HepG2 (cell line): ENCODE data around the gene THSD8. TPM values are rescaled to one million over a fixed set of nuclear protein-coding genes. Genes with fewer than 3 reads are reported as not detected.

Source experiments
- ARID2 ChIP-seq: sonication (generic); formaldehyde crosslinking; IDR thresholded peaks from 2 replicates; pipeline ENCODE4 v1.8.1; 2022; ENCODE audit warnings: mild to moderate bottlenecking, missing genetic modification reagents, borderline replicate concordance
- CERS6 ChIP-seq: sonication (generic); formaldehyde crosslinking; IDR thresholded peaks from 2 replicates; pipeline ENCODE4 v1.5.0; 2020; ENCODE audit warnings: missing genetic modification reagents
- GFI1 ChIP-seq: sonication (generic); formaldehyde crosslinking; IDR thresholded peaks from 2 replicates; pipeline ENCODE4 v1.5.0; 2020; ENCODE audit warnings: missing genetic modification reagents, mild to moderate bottlenecking, borderline replicate concordance
- HMGXB4 ChIP-seq, 2 experiments: sonication (generic) in 1 of 2; formaldehyde crosslinking in 1 of 2; IDR thresholded peaks; 2 replicates each; pipeline versions ENCODE4 v1.4.0 to v1.6.1; 2018 to 2020; ENCODE audit warnings: missing genetic modification reagents in 2 of 2, borderline replicate concordance in 1 of 2, low read depth in 1 of 2, mild to moderate bottlenecking in 1 of 2, missing biosample characterization in 1 of 2
- MXI1 ChIP-seq: IDR thresholded peaks from 3 replicates; pipeline ENCODE4 v1.6.1; 2012; ENCODE audit warnings: low read depth, low read length, inconsistent platforms, borderline replicate concordance
- NRL ChIP-seq: sonication (generic); formaldehyde crosslinking; IDR thresholded peaks from 2 replicates; pipeline ENCODE4 v1.5.0; 2020; ENCODE audit warnings: missing genetic modification reagents, mild to moderate bottlenecking, moderate library complexity, borderline replicate concordance
- PAF1 ChIP-seq: IDR thresholded peaks from 2 replicates; pipeline ENCODE4 v1.6.1; 2016; ENCODE audit warnings: missing genetic modification reagents, missing compliant biosample characterization
- PHF21A ChIP-seq: sonication (generic); formaldehyde crosslinking; IDR thresholded peaks from 2 replicates; pipeline ENCODE4 v1.5.0; 2020; ENCODE audit warnings: mild to moderate bottlenecking, missing genetic modification reagents
- POLR2AphosphoS5 ChIP-seq: IDR thresholded peaks from 2 replicates; pipeline ENCODE4 v1.6.1; 2012; ENCODE audit warnings: low read depth, low read length
- RBM39 ChIP-seq: fragments of 200-400 bp; formaldehyde crosslinking; IDR thresholded peaks from one replicate; pipeline ENCODE4 v1.6.1; 2018; ENCODE audit warnings: antibody characterized with exemption, mild to moderate bottlenecking, low read depth, low read length; ENCODE audit not compliant: poor library complexity, severe bottlenecking
- RFX3 ChIP-seq: IDR thresholded peaks from 2 replicates; pipeline ENCODE4 v1.6.1; 2016; ENCODE audit warnings: missing biosample characterization, missing genetic modification reagents
- SIN3B ChIP-seq: fragments of 150-350 bp; IDR thresholded peaks from 2 replicates; pipeline ENCODE4 v1.6.1; 2014; ENCODE audit warnings: low read length
- SRF ChIP-seq: IDR thresholded peaks from 2 replicates; pipeline ENCODE4 v1.6.1; 2011; ENCODE audit warnings: mild to moderate bottlenecking, low read depth, low read length, moderate library complexity
- ZC3H13 ChIP-seq: sonication (generic); formaldehyde crosslinking; IDR thresholded peaks from 2 replicates; pipeline ENCODE4 v1.8.1; 2023; ENCODE audit warnings: mild to moderate bottlenecking, missing genetic modification reagents, moderate library complexity
- ZFP36 ChIP-seq: fragments of 150-350 bp; IDR thresholded peaks from 2 replicates; pipeline ENCODE4 v1.6.1; 2018; ENCODE audit warnings: borderline replicate concordance, low read length, low read depth; ENCODE audit not compliant: partially characterized antibody
- ZNF136 ChIP-seq: sonication (generic); formaldehyde crosslinking; IDR thresholded peaks from 2 replicates; pipeline ENCODE4 v1.8.1; 2022; ENCODE audit warnings: low read depth, mild to moderate bottlenecking, moderate library complexity, missing genetic modification reagents
- ZNF468 ChIP-seq: sonication (generic); formaldehyde crosslinking; IDR thresholded peaks from 2 replicates; pipeline ENCODE4 v1.8.0; 2022; ENCODE audit warnings: mild to moderate bottlenecking, moderate library complexity, missing genetic modification reagents
- ZNF567 ChIP-seq: sonication (generic); formaldehyde crosslinking; IDR thresholded peaks from 2 replicates; pipeline ENCODE4 v1.8.1; 2023; ENCODE audit warnings: mild to moderate bottlenecking, missing genetic modification reagents, borderline replicate concordance
- ZNF670 ChIP-seq: sonication (generic); formaldehyde crosslinking; IDR thresholded peaks from 2 replicates; pipeline ENCODE4 v1.8.0; 2022; ENCODE audit warnings: mild to moderate bottlenecking, missing genetic modification reagents, borderline replicate concordance
- ZNF720 ChIP-seq: sonication (generic); formaldehyde crosslinking; IDR thresholded peaks from 2 replicates; pipeline ENCODE4 v1.4.0; 2020; ENCODE audit warnings: missing genetic modification reagents
- ZNF747 ChIP-seq: sonication (generic); formaldehyde crosslinking; IDR thresholded peaks from 2 replicates; pipeline ENCODE4 v1.8.1; 2023; ENCODE audit warnings: missing genetic modification reagents, mild to moderate bottlenecking, borderline replicate concordance
- ZNF788 ChIP-seq: sonication (generic); formaldehyde crosslinking; IDR thresholded peaks from 2 replicates; pipeline ENCODE4 v1.5.0; 2020; ENCODE audit warnings: mild to moderate bottlenecking, missing genetic modification reagents, borderline replicate concordance
- polyA plus RNA-seq, 8 experiments: library from polyadenylated mRNA; depleted of rRNA in 3 of 8; stranded (reverse) in 7 of 8; unstranded in 1 of 8; fragments of >200 nt; fragmentation: Illumina TruSeq in 4 of 8; extraction: Trizol in 4 of 8; gene quantifications; 2 replicates each; pipeline versions ENCODE4 v1.2.1 to v1.2.3, GENCODE V29; 2011 to 2016; ENCODE audit warnings: low read depth in 4 of 8, missing spikeins in 1 of 8, mixed read lengths in 1 of 8; ENCODE audit not compliant: insufficient read depth in 1 of 8
- total RNA-seq, 5 experiments: library from RNA; depleted of rRNA; stranded (reverse); fragments of >200 nt; fragmentation: Illumina TruSeq; extraction: Trizol; gene quantifications; 2 replicates each; pipeline ENCODE4 v1.2.3, GENCODE V29; 2016; ENCODE audit warnings: low read depth in 1 of 5
- TF ChIP-seq, protein P1 (sequence below): sonication (generic); formaldehyde crosslinking; IDR thresholded peaks from 2 replicates; pipeline ENCODE4 v1.8.1; 2023; ENCODE audit warnings: mild to moderate bottlenecking, missing genetic modification reagents

Gene THSD8
- total and polyA plus RNA-seq, 2 of the 13 experiments (the other 11 are each of a cell fraction or from before 2014, with no cell fraction given), result 4.8 to 14.9 TPM

DNA sequence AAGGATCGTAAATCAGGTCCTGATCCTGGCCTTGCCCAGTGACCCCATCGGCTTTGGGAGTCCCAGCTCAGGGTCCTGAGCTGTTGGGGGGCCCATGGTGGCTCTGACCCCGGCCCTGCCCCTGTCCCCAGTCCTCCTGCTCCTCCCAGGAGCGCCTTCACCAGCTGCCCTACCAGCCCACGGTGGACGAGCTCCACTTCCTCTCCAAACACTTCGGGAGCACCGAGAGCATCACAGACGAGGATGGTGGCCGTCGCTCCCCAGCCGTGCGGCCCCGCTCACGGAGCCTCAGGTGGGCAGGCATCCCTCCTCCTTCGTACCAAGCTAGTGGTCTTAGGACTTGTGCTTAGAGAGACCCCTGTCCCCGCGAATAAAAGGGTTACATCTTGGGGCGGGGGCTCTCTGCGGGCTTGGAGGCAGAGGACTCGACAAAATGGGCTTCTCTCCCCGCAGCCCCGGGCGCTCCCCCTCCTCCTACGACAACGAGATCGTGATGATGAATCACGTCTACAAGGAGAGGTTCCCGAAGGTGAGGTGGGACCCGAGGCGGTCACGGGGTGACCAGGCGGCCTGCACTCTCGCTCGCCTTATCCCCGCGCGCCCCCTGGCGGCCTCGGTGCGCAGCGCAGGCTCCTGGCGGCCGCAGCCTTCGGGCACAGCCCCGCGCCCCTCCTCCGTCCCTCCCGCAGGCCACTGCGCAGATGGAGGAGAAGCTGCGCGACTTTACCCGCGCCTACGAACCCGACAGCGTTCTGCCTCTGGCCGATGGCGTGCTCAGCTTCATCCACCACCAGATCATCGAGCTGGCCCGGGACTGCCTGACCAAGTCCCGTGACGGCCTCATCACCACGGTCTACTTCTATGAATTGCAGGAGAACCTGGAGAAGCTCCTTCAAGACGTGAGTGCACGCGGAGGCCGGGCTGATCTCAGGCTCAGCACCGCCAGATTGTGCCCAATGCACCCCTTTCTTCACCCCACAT lies 45.6 kb downstream of the THSD8 start (continued):
- TF ChIP-seq HMGXB4 (CRISPR knock-in tag; IDR thresholded peaks at IDR 0.05; ENCODE audit: borderline replicate concordance in 1 of 2, low read depth in 1 of 2), result peak; percentile 85; a peak in 3 of 4 replicates
- TF ChIP-seq ARID2 (CRISPR knock-in tag), result no peak
- TF ChIP-seq ZNF720 (CRISPR knock-in tag), result no peak
- TF ChIP-seq SIN3B, result no peak
- TF ChIP-seq ZC3H13 (CRISPR knock-in tag), result no peak
- no peak for TF ChIP-seq RFX3 (CRISPR knock-in tag)
- TF ChIP-seq NRL (CRISPR knock-in tag), result peak; percentile 44; the same call in 1 of the 2 replicates
- TF ChIP-seq PAF1, result no peak
- TF ChIP-seq ZNF788 (CRISPR knock-in tag), result peak; percentile 83; the same call in 1 of the 2 replicates
- 0 out of 2 replicates have a peak, but pooled peaks have one; percentile 14 for TF ChIP-seq GFI1 (CRISPR knock-in tag)
- no peak for TF ChIP-seq ZNF567
- TF ChIP-seq ZNF468 (CRISPR knock-in tag), result 0 out of 2 replicates have a peak, but pooled peaks have one; percentile 22
- TF ChIP-seq, protein P1, sequence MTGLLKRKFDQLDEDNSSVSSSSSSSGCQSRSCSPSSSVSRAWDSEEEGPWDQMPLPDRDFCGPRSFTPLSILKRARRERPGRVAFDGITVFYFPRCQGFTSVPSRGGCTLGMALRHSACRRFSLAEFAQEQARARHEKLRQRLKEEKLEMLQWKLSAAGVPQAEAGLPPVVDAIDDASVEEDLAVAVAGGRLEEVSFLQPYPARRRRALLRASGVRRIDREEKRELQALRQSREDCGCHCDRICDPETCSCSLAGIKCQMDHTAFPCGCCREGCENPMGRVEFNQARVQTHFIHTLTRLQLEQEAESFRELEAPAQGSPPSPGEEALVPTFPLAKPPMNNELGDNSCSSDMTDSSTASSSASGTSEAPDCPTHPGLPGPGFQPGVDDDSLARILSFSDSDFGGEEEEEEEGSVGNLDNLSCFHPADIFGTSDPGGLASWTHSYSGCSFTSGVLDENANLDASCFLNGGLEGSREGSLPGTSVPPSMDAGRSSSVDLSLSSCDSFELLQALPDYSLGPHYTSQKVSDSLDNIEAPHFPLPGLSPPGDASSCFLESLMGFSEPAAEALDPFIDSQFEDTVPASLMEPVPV (CRISPR knock-in tag), result 0 out of 2 replicates have a peak, but pooled peaks have one; percentile 55
- TF ChIP-seq ZFP36, result no peak
- no peak for TF ChIP-seq ZNF670 (CRISPR knock-in tag)
- TF ChIP-seq CERS6 (CRISPR knock-in tag), result no peak
- TF ChIP-seq POLR2AphosphoS5, result no peak
- no peak for TF ChIP-seq ZNF747 (CRISPR knock-in tag)
- TF ChIP-seq ZNF136 (CRISPR knock-in tag), result no peak
- TF ChIP-seq RBM39, result no peak
- TF ChIP-seq PHF21A (CRISPR knock-in tag), result no peak
- peak; percentile 38; the same call in 1 of the 3 replicates for TF ChIP-seq MXI1
- TF ChIP-seq SRF, result no peak
